K562 (cell line): ENCODE data around the gene MYO16. TPM values are rescaled to one million over a fixed set of nuclear protein-coding genes. Genes with fewer than 3 reads are reported as not detected.

Experiments used
- ATAC-seq: fragments of 200-7000 bp; cut with Tn5 transposase; 3 replicates; pipeline ENCODE4 v1.9.1; 2020; ENCODE audit warnings: moderate library complexity
- BruUV-seq: library from RNA; stranded (reverse); fragments of 400-500 nt; replicated peaks from 2 replicates; lab custom pipeline; 2021; lab: Mats Ljungman, UMichigan
- CTCF ChIA-PET: fragments of 300-600 bp; formaldehyde crosslinking; extraction: SDS; loops from one replicate; lab custom pipeline; 2021; ENCODE audit warnings: low intra/inter-chr PET ratio; lab: Yijun Ruan, JAX
- POLR2A ChIA-PET: fragments of 300-600, 350-650 bp; sonication (Branson Sonifier 250); formaldehyde crosslinking; extraction: SDS; loops from one replicate; lab custom pipeline; 2021; ENCODE audit warnings: antibody characterized with exemption, inconsistent platforms; lab: Yijun Ruan, JAX
- DNase-seq, 4 experiments: peaks; one replicate each; pipeline versions ENCODE4 v3.0.0 to v3.0.0-alpha.2; 2011 to 2018; ENCODE audit warnings: low spot score in 3 of 4, mixed read lengths in 3 of 4; ENCODE audit errors: extremely low read depth in 1 of 4
- FAIRE-seq: peaks from 2 replicates; lab custom pipeline; 2011; peaks lifted over from hg19 to GRCh38; lab: Jason Lieb, UNC
- H2AFZ ChIP-seq: 2 replicates; pipeline ENCODE4 v1.6.0; 2011; ENCODE audit warnings: low read depth, low read length, control low read depth, inconsistent platforms
- H3K27ac ChIP-seq: fragments of 200-600 bp; 3 replicates; pipeline ENCODE4 v1.8.0; 2011; ENCODE audit warnings: low read depth, mild to moderate bottlenecking, control low read depth, inconsistent platforms, low read length, moderate library complexity, mixed read lengths; ENCODE audit errors: extremely low read depth
- H3K27me3 ChIP-seq, 2 experiments: fragments of 300-600 bp in 1 of 2; 2 replicates in 1 of 2; 3 replicates in 1 of 2; pipeline versions ENCODE4 v1.6.0 to v1.8.0; 2011; ENCODE audit warnings: inconsistent platforms in 2 of 2, low read length in 2 of 2, mild to moderate bottlenecking in 1 of 2, mixed read lengths in 1 of 2, moderate library complexity in 1 of 2; ENCODE audit not compliant: control insufficient read depth in 2 of 2, insufficient read depth in 2 of 2
- H3K36me3 ChIP-seq: fragments of 300-600 bp; 3 replicates; pipeline ENCODE4 v1.8.0; 2011; ENCODE audit warnings: mild to moderate bottlenecking, low read length, inconsistent platforms; ENCODE audit not compliant: control insufficient read depth, insufficient read depth
- H3K4me1 ChIP-seq, 2 experiments: fragments of 200-600 bp in 1 of 2; replicated peaks in 1 of 2; 2 replicates in 1 of 2; 3 replicates in 1 of 2; pipeline versions ENCODE4 v1.5.1 to v1.8.0; 2011; ENCODE audit warnings: inconsistent platforms in 2 of 2, low read length in 2 of 2, mild to moderate bottlenecking in 1 of 2, mixed read lengths in 1 of 2, moderate library complexity in 1 of 2; ENCODE audit not compliant: control insufficient read depth in 2 of 2, insufficient read depth in 2 of 2
- H3K4me2 ChIP-seq: 2 replicates; pipeline ENCODE4 v1.6.1; 2011; ENCODE audit warnings: low read length, control low read depth, inconsistent platforms, mixed read lengths; ENCODE audit not compliant: insufficient read depth
- H3K4me3 ChIP-seq: fragments of 200-600 bp; sonication (generic), shearing (Covaris generic); 2 replicates; pipeline ENCODE4 v1.5.1; 2016; ENCODE audit warnings: control low read depth, inconsistent platforms
- H3K79me2 ChIP-seq: fragments of 200-600 bp; 3 replicates; pipeline ENCODE4 v1.8.0; 2011; ENCODE audit warnings: low read length, inconsistent platforms; ENCODE audit not compliant: control insufficient read depth, insufficient read depth
- H3K9ac ChIP-seq, 2 experiments: 2 replicates each; pipeline versions ENCODE4 v1.6.0 to v1.6.1; 2011; ENCODE audit warnings: low read depth in 2 of 2, low read length in 2 of 2, control low read depth in 1 of 2, inconsistent platforms in 1 of 2, mild to moderate bottlenecking in 1 of 2, mixed read lengths in 1 of 2; ENCODE audit not compliant: insufficient read depth in 1 of 2
- H3K9me1 ChIP-seq: one replicate; pipeline ENCODE4 v1.6.0; 2011; ENCODE audit warnings: inconsistent platforms, mild to moderate bottlenecking, low read length, moderate library complexity; ENCODE audit not compliant: control insufficient read depth, insufficient read depth
- H3K9me3 ChIP-seq: replicated peaks from 2 replicates; pipeline ENCODE4 v1.5.1; 2011; ENCODE audit warnings: low read depth, low read length, inconsistent platforms; ENCODE audit not compliant: control insufficient read depth, insufficient read depth
- H4K20me1 ChIP-seq: replicated peaks from 2 replicates; pipeline ENCODE4 v1.6.1; 2011; ENCODE audit warnings: low read length, inconsistent platforms, mixed read lengths; ENCODE audit not compliant: control insufficient read depth, insufficient read depth
- ARID1B ChIP-seq: fragments of 450-650 bp; IDR thresholded peaks from 2 replicates; pipeline ENCODE4 v1.6.1; 2016; ENCODE audit warnings: antibody characterized with exemption, mild to moderate bottlenecking, inconsistent platforms
- BCL6 ChIP-seq: fragments of 250-450 bp; sonication (Bioruptor Pico); IDR thresholded peaks from 2 replicates; pipeline ENCODE4 v1.4.0; 2020
- CREBBP ChIP-seq: IDR thresholded peaks from one replicate; pipeline ENCODE4 v1.6.1; 2012; ENCODE audit warnings: low read depth, mild to moderate bottlenecking, control low read depth, inconsistent platforms, low read length
- EZH2 ChIP-seq: IDR thresholded peaks from 2 replicates; pipeline ENCODE4 v1.6.1; 2012; ENCODE audit warnings: low read depth, mild to moderate bottlenecking, inconsistent platforms, low read length, borderline replicate concordance
- MAFF ChIP-seq: IDR thresholded peaks from 2 replicates; pipeline ENCODE4 v1.6.1; 2012; ENCODE audit warnings: low read length, improper control_type of control experiment
- PHF20 ChIP-seq: fragments of 450-650 bp; IDR thresholded peaks from 2 replicates; pipeline ENCODE4 v1.6.1; 2018; ENCODE audit not compliant: partially characterized antibody
- PHTF2 ChIP-seq: fragments of 250-450 bp; sonication (Bioruptor Pico); IDR thresholded peaks from 2 replicates; pipeline ENCODE4 v1.5.0; 2021; ENCODE audit warnings: mild to moderate bottlenecking
- ZBTB26 ChIP-seq: fragments of 450-650 bp; formaldehyde crosslinking; IDR thresholded peaks from 2 replicates; pipeline ENCODE4 v1.4.0; 2022; ENCODE audit warnings: missing genetic modification characterization
- ZNF239 ChIP-seq: fragments of 250-450 bp; sonication (Bioruptor Pico); IDR thresholded peaks from 2 replicates; pipeline ENCODE4 v1.4.0; 2020; ENCODE audit warnings: mild to moderate bottlenecking
- WGBS: fragments of 100-300 bp; shearing (Covaris generic); methylation state at CpG from one replicate; pipeline ENCODE4 v1.1.6; 2016; ENCODE audit warnings: low coverage, mixed read lengths; ENCODE audit not compliant: insufficient coverage; ENCODE audit errors: missing lambda C conversion rate; 5-methylcytosine and 5-hydroxymethylcytosine counted together
- in situ Hi-C: fragments of 300-500 bp; cut with MboI; formaldehyde crosslinking; loops from 4 replicates; pipeline ENCODE4 v1.15.0; 2018; ENCODE audit warnings: inconsistent platforms, mixed read lengths
- intact Hi-C: fragments of 100-400 bp; cut with micrococcal nuclease; formaldehyde crosslinking; loops from 2 replicates; pipeline ENCODE4 v1.14.2; 2022
- polyA plus RNA-seq, 8 experiments: library from polyadenylated mRNA; depleted of rRNA in 4 of 8; stranded (reverse) in 5 of 8; unstranded in 3 of 8; fragments of >200 nt; fragmentation: Nextera tagmentation in 2 of 8; fragmentation: Illumina TruSeq in 1 of 8; extraction: Ambion mirVana in 2 of 8; extraction: Trizol in 1 of 8; gene quantifications; 2 replicates each; pipeline versions ENCODE4 v1.2.1 to v1.2.3, GENCODE V29; 2011 to 2014; ENCODE audit warnings: inconsistent platforms in 1 of 8, missing spikeins in 1 of 8
- total RNA-seq, 7 experiments: library from RNA; depleted of rRNA in 6 of 7; stranded (reverse); fragments of >200 nt in 6 of 7; fragmentation: Illumina TruSeq in 2 of 7; extraction: Trizol in 2 of 7; gene quantifications; 2 replicates each; pipeline versions ENCODE4 v1.2.1 to v1.2.3, GENCODE V29; 2011 to 2021; ENCODE audit warnings: low replicate concordance in 1 of 7

The MYO16 gene
- total and polyA plus RNA-seq, 9 of the 15 experiments (the other 6 are each of a cell fraction or from before 2014, with no cell fraction given): 4.3 to 45.7 (median 12.1) TPM

DNA sequence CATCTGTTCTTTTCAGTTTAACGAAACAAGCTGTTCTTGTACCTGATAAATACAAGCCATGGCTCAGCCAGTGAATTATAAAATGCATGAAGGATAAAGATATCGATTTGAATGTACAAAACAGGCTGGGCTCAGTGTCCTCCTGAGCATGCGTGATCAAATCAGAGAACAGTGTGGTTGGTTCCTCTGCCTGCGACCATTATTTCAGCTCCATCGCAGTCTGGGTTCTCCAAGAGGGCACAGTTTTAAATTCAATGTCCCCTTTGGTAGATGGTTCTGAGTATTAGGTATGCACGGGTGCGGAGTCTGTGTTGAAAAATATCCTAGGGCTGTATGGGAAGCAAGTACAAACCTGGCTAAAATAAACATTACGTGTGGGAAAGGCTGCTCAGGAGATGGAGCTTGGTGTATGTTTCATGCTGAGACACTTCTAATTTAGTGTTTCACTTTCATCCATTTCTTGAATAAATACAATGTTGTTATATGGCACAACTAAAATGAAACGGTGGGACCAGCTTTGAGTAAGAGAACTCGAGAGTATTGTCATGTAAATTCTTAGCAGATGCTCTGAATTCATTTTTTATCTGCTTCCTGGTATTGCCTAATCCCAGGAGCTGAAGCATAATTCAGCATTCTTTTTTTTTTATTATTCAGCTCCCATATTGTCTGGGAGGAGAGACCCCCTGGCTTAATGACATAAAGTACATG, 458.7 kb downstream of the MYO16 start:
- TF ChIP-seq ZNF239 (CRISPR knock-in tag) (no peak), CREBBP (no peak), PHF20 (no peak), ZBTB26 (CRISPR knock-in tag) (no peak), MAFF (no peak), PHTF2 (CRISPR knock-in tag) (no peak), ARID1B (no peak), EZH2 (no peak), BCL6 (CRISPR knock-in tag) (no peak)
- TF ChIP-seq, all 486 proteins: peak for 0
- Histone ChIP-seq H3K9me3 (no peaks in the 10 kb centered on the region), H3K79me2 (no peaks in the 10 kb centered on the region), H3K9ac (no peak overlapping the region), H3K36me3 (no peaks in the 10 kb centered on the region), H3K9me1 (no peaks in the 10 kb centered on the region), H4K20me1 (no peaks in the 10 kb centered on the region), H3K4me3 (no peak overlapping the region), H3K27ac (no peak overlapping the region), H3K27me3 (no peaks in the 10 kb centered on the region), H2AFZ (no peak overlapping the region), H3K4me1 (no peaks in the 10 kb centered on the region), H3K4me2 (no peak overlapping the region)
- FAIRE-seq (no peak), DNase-seq (no peak), ATAC-seq (no peak)
- WGBS: 36% methylated on average over 10 of the region's 10 CpGs
- intact Hi-C loops (no loop called here), in situ Hi-C loops (no loop called here)
- CTCF ChIA-PET: no interaction called here
- BruUV-seq: no TSS peak
- POLR2A ChIA-PET: no interaction called here
